DND-41 (cell line): Measurements from ENCODE around the gene ZNF236.
"Not testable (repeated sequence)": the region's sequence is repeated elsewhere in the genome, so short reads cannot be mapped to it uniquely, and the experiment has no call there.

Experiments
- ATAC-seq: fragments of 200-7000 bp; cut with Tn5 transposase; 3 replicates; pipeline ENCODE4 v1.9.1; 2021; ENCODE audit warnings: low read depth; ENCODE audit not compliant: insufficient read depth
- DNase-seq: peaks from one replicate; pipeline ENCODE4 v3.0.0-alpha.2; 2020
- H2AFZ ChIP-seq: 2 replicates; pipeline ENCODE4 v1.6.0; 2012; ENCODE audit warnings: low read depth, low read length
- H3K27ac ChIP-seq: 2 replicates; pipeline ENCODE4 v1.5.1; 2012; ENCODE audit warnings: low read length, inconsistent platforms
- H3K27me3 ChIP-seq: fragments of 200-600 bp; sonication (generic); 2 replicates; pipeline ENCODE4 v1.6.0; 2012; ENCODE audit warnings: low read length, mild to moderate bottlenecking, inconsistent platforms; ENCODE audit not compliant: insufficient read depth, poor library complexity
- H3K36me3 ChIP-seq: 2 replicates; pipeline ENCODE4 v1.5.1; 2012; ENCODE audit warnings: low read length, inconsistent platforms; ENCODE audit not compliant: insufficient read depth
- H3K4me1 ChIP-seq: 2 replicates; pipeline ENCODE4 v1.5.1; 2012; ENCODE audit warnings: mild to moderate bottlenecking, low read length; ENCODE audit not compliant: insufficient read depth
- H3K4me2 ChIP-seq: 2 replicates; pipeline ENCODE4 v1.6.0; 2012; ENCODE audit warnings: mild to moderate bottlenecking, moderate library complexity, low read length, inconsistent platforms; ENCODE audit not compliant: insufficient read depth
- H3K4me3 ChIP-seq, 2 experiments: fragments of 200-600 bp in 1 of 2; shearing (Covaris generic) in 1 of 2; 2 replicates each; pipeline ENCODE4 v1.5.1; 2012 to 2016; ENCODE audit warnings: inconsistent platforms in 2 of 2, low read length in 2 of 2, mild to moderate bottlenecking in 2 of 2, low read depth in 1 of 2, moderate library complexity in 1 of 2
- H3K79me2 ChIP-seq: 2 replicates; pipeline ENCODE4 v1.6.0; 2012; ENCODE audit warnings: low read length, inconsistent platforms; ENCODE audit not compliant: insufficient read depth
- H3K9ac ChIP-seq: 2 replicates; pipeline ENCODE4 v1.6.0; 2012; ENCODE audit warnings: low read depth, mild to moderate bottlenecking, inconsistent platforms, low read length, moderate library complexity
- H3K9me3 ChIP-seq: 2 replicates; pipeline ENCODE4 v1.5.1; 2012; ENCODE audit warnings: low read length, moderate library complexity, mild to moderate bottlenecking, inconsistent platforms; ENCODE audit not compliant: insufficient read depth, severe bottlenecking
- H4K20me1 ChIP-seq: 2 replicates; pipeline ENCODE4 v1.6.0; 2012; ENCODE audit warnings: low read length; ENCODE audit not compliant: insufficient read depth
- EZH2 ChIP-seq: IDR thresholded peaks from 3 replicates; pipeline ENCODE4 v1.6.1; 2012; ENCODE audit warnings: borderline replicate concordance, low read depth, mild to moderate bottlenecking, moderate library complexity, low read length, inconsistent platforms; ENCODE audit not compliant: severe bottlenecking
- TF ChIP-seq, protein P1 (sequence below): IDR thresholded peaks from 2 replicates; pipeline ENCODE4 v1.5.1; 2012; ENCODE audit warnings: borderline replicate concordance, low read length, moderate library complexity, mild to moderate bottlenecking; ENCODE audit not compliant: poor library complexity, severe bottlenecking; ENCODE audit errors: extremely low read depth

Gene ZNF236

DNA sequence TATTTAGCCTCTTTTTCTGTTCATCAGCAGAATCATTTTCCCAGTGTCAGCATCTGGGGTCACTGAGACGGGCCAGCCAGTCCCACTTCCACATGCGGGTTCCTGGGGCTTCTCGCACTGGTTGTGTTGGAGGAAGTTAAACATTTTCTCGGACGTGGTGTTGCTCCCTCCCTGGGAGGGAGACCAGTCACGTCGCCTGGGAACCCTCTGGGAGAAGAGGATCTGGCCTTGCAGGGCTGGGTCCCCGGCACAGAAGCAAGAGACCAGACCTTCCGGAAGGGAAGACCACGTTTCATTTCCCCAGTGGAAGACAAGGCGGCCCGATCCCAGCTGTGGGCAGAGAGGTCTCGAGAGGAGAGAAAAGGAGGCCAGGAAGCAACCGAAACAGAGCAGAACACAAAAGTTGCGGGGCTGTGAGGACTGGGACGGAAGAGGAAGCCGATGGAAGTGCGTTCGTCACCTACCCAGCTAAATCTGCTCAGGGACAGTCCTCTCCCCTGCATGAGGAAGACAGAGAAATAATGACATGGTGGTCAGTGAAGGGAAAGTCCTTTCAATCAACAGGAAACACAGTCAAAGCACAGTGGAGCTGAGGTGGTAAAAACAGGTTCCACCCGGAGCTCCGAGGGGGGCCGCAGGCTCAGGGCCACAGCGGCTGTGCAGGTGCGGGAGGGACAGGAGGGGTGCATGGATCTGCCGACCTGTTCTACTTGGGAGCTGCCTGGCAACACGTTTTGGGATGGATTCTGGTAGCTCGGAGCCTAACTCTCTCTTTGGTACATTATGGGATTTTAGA is 165.9 kb downstream of the ZNF236 start:
- ATAC-seq (no peak), DNase-seq (no peak)
- no peaks in the 10 kb centered on the region for H3K36me3 ChIP-seq
- H3K79me2 ChIP-seq: no peaks in the 10 kb centered on the region
- no peaks in the 10 kb centered on the region for H4K20me1 ChIP-seq
- H3K9me3 ChIP-seq: no peaks in the 10 kb centered on the region
- no peak overlapping the region for H3K4me3 ChIP-seq
- peaks cover 2% of the 10 kb centered on the region; the same call in 1 of the 2 replicates for H3K4me1 ChIP-seq
- H3K9ac ChIP-seq: no peak overlapping the region
- H2AFZ ChIP-seq: no peak overlapping the region
- no peaks in the 10 kb centered on the region for H3K27me3 ChIP-seq
- no peak overlapping the region for H3K27ac ChIP-seq
- TF ChIP-seq EZH2: no peak
- H3K4me2 ChIP-seq: no peak overlapping the region

DNA sequence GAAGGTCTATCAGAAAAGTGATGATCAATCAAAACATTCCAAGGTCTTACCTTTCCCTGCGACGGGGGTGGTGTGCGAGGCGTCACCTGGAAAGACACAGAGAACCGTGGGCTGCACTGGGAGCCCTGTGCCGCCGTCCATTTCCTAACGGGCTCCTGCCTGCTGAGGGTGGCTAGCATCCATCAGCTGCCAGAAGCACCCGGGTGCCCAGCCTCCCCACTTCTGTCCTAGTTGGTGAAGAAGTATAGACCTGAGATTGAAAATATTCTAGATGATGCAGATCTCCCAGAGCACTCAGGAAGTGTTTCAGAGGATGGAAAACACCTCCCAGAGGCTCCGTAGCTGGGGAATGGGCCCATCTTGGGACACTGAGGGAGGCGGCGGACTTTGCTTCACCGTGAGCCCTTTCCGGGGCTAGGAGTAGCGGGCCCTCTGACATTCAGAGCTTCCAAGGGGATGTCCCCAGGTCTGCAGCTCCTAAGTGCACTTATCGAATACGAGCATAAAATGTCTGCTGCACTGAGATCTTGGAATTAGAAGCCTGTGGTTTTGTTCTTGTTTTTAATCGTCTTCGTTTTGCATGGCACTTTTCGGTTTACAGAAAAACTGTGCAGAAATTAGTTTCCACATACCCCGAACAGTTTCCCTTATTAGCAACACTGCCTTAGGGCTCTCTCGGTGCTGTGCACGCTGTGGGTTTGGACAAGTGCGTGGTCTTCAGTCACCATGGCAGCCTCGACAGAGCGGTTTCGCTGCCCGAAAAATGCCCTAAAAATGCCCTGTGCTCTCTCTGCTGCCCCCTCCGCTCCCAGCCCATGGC is 166.7 kb downstream of the ZNF236 start:
- no peak for TF ChIP-seq EZH2
- TF ChIP-seq, protein P1, sequence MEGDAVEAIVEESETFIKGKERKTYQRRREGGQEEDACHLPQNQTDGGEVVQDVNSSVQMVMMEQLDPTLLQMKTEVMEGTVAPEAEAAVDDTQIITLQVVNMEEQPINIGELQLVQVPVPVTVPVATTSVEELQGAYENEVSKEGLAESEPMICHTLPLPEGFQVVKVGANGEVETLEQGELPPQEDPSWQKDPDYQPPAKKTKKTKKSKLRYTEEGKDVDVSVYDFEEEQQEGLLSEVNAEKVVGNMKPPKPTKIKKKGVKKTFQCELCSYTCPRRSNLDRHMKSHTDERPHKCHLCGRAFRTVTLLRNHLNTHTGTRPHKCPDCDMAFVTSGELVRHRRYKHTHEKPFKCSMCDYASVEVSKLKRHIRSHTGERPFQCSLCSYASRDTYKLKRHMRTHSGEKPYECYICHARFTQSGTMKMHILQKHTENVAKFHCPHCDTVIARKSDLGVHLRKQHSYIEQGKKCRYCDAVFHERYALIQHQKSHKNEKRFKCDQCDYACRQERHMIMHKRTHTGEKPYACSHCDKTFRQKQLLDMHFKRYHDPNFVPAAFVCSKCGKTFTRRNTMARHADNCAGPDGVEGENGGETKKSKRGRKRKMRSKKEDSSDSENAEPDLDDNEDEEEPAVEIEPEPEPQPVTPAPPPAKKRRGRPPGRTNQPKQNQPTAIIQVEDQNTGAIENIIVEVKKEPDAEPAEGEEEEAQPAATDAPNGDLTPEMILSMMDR: no peak
- no peaks in the 10 kb centered on the region for H3K4me1 ChIP-seq

DNA sequence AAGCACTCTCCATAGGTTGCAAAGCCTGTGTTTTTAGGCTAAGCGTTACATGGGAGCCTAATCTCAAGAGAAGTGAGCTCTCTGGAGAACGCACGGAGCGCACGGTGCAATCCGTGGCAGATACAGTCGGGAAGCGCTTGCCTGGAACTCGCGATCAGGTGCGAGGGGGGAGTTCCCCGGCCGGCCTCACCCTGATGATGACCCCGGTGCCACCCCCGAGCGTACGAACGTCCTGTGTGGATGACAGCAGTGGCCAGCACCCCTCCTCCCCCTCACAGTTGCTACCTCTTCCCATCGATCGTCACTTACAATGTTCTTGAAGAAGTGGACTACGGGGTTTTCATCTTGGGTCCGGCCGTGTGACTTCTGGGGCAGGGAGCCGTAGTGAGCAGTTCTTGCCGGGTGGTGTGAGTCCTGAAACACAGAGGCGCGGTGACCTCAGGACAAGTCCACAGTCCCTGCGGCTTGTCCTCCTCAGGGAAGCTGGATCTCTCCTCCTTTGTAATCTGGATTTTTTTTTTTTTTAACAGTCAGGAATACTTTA is 167.4 kb downstream of the ZNF236 start:
- H2AFZ ChIP-seq: no peak overlapping the region
- no peaks in the 10 kb centered on the region for H3K4me1 ChIP-seq
- no peaks in the 10 kb centered on the region for H3K9me3 ChIP-seq
- no peaks in the 10 kb centered on the region for H4K20me1 ChIP-seq
- no peaks in the 10 kb centered on the region for H3K36me3 ChIP-seq
- no peak overlapping the region for H3K4me2 ChIP-seq
- TF ChIP-seq, protein P1: no peak
- TF ChIP-seq EZH2: no peak
- H3K9ac ChIP-seq: no peak overlapping the region
- no peak for ATAC-seq
- no peak overlapping the region for H3K4me3 ChIP-seq
- no peaks in the 10 kb centered on the region for H3K79me2 ChIP-seq
- DNase-seq: no peak
- H3K27ac ChIP-seq: no peak overlapping the region
- no peaks in the 10 kb centered on the region for H3K27me3 ChIP-seq

More for the DNA sequence above, 166.7 kb downstream of the ZNF236 start:
- no peak for DNase-seq
- H3K36me3 ChIP-seq: no peaks in the 10 kb centered on the region
- no peaks in the 10 kb centered on the region for H3K79me2 ChIP-seq
- no peaks in the 10 kb centered on the region for H3K9me3 ChIP-seq
- H3K4me3 ChIP-seq: no peak overlapping the region
- no peak overlapping the region for H3K4me2 ChIP-seq
- H3K27ac ChIP-seq: no peak overlapping the region
- H2AFZ ChIP-seq: no peak overlapping the region
- H3K9ac ChIP-seq: no peak overlapping the region
- H4K20me1 ChIP-seq: no peaks in the 10 kb centered on the region
- H3K27me3 ChIP-seq: no peaks in the 10 kb centered on the region
- no peak for ATAC-seq

DNA sequence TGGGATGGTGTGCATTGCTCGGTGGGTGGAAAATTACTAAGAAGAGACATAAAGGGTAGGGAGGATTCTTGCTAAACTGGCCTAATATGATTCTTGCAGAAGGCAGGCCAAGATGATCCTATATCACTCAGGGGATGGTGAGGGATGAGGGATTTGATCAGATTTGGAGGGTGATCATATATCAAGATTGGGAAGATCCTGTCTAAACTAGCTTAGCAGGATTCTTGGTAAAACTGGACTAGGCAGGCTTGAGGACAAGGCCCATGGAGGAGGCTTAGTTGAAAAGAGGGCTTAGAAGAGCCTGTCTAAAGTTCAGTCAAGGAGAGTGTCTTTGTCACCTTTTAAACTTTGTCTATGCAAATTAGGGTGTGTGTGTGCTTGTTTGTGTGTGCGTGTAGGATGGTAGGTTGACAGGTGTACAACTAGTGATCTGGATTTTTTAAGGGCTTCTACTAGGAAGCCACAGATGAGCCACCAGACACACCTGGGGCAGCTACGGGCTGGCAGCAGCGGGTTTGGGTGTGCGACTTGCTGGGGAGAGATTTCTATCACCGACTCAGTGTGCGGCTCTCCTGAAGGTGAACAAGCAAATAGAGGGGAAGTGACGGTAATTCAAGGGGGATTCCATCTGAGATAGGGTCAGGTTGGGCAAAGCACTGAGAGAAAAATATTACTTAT is 168.1 kb downstream of the ZNF236 start:
- not testable (repeated sequence) for H3K4me2 ChIP-seq, H4K20me1 ChIP-seq, H3K27ac ChIP-seq, H2AFZ ChIP-seq, H3K4me3 ChIP-seq, H3K9me3 ChIP-seq, ATAC-seq, H3K79me2 ChIP-seq, H3K36me3 ChIP-seq, H3K4me1 ChIP-seq, H3K9ac ChIP-seq, H3K27me3 ChIP-seq, DNase-seq
